GM18867 (cell line): ENCODE measurements around the gene RAB24.
"Not testable (repeated sequence)": the region's sequence is repeated elsewhere in the genome, so short reads cannot be mapped to it uniquely, and the experiment has no call there.

Experiments used
- ATAC-seq: cut with Tn5 transposase; IDR thresholded peaks from one replicate; pipeline ENCODE4 v1.9.1; 2021; ENCODE audit warnings: mild to moderate bottlenecking, moderate library complexity; ENCODE audit not compliant: unreplicated experiment

RAB24 gene

GRCh38 chr5:177296581-177296980 lies 6.9 kb downstream of the RAB24 start:
- no peak for ATAC-seq

DNA sequence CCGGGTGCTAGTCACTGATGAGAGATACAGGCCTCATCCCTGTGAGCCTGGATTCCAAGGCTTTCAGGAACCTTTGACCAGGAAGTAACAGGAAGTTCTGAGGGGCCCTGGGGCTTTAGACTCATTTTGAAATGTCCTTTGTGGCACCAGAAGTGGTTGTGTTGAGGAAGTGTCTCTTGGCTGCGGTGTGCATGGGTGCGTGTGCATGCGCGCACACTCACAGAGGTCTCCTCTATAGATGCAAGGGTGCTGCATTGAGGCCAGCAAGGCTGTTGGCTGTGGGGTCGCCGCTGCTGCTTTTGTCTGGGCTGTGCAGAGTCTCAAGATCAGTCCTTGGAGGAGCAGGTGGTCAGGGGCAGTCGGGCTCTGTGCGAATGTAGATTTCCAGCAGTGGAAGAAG lies 7.6 kb downstream of the RAB24 start:
- ATAC-seq, result no peak

DNA sequence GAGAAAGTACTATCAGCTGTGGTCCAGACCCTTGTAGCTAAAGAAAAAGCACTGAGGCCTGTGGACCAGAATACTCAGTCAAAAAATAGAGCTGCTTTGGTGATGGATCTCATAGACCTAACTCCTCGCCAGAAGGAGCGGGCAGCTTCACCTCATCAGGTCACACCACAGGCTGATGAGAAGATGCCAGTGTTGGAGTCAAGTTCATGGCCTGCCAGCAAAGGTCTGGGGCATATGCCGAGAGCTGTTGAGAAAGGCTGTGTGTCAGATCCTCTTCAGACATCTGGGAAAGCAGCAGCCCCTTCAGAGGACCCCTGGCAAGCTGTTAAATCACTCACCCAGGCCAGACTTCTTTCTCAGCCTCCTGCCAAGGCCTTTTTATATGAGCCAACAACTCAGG lies 8.9 kb downstream of the RAB24 start:
- ATAC-seq, result no peak

DNA sequence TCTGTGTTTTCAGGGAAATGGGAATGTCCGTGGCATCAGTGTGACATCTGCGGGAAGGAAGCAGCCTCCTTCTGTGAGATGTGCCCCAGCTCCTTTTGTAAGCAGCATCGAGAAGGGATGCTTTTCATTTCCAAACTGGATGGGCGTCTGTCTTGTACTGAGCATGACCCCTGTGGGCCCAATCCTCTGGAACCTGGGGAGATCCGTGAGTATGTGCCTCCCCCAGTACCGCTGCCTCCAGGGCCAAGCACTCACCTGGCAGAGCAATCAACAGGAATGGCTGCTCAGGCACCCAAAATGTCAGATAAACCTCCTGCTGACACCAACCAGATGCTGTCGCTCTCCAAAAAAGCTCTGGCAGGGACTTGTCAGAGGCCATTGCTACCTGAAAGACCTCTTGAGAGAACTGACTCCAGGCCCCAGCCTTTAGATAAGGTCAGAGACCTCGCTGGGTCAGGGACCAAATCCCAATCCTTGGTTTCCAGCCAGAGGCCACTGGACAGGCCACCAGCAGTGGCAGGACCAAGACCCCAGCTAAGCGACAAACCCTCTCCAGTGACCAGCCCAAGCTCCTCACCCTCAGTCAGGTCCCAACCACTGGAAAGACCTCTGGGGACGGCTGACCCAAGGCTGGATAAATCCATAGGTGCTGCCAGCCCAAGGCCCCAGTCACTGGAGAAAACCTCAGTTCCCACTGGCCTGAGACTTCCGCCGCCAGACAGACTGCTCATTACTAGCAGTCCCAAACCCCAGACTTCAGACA lies 9.5 kb downstream of the RAB24 start:
- no peak for ATAC-seq

- no peak for ATAC-seq
Measured at GRCh38 chr5:177291735-177292134, 11.8 kb downstream of the RAB24 start.

DNA sequence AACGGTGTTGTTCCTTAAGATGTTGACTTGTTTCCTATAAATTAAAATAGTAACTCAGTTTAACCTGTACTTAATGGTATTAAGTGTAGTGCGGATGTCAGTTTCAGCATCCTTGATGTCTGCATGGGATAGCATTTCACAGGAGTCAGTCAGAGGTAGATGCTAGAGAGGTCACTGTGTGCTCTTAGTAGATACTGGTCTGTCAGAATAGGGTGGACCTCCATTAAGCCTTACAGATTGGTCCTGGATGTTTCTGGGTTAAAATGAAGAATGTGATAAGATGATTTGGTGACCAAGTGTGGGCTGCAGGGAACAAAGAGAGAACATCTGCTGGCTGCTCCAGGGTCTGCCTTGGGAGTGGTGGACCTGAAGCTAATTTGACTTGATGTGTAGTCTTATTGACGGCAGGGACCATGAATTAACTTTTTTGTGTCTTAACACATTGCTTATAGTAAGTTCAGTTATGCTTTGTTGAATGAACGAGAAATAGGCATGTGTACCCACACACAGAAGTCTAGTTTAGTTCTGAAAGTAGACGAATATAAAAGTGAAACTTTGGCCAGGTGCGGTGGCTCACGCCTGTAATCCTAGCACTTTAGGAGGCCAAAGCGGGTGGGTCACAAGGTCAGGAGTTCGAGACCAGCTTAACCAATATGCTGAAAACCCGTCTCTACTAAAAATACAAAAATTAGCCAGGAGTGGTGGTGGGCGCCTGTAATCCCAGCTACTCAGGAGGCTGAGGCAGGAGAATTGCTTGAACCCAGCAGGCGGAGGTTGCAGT lies 12.5 kb downstream of the RAB24 start:
- ATAC-seq, result peak; percentile 68

GRCh38 chr5:177288191-177288590 lies 15.3 kb downstream of the RAB24 start:
- no peak for ATAC-seq

DNA sequence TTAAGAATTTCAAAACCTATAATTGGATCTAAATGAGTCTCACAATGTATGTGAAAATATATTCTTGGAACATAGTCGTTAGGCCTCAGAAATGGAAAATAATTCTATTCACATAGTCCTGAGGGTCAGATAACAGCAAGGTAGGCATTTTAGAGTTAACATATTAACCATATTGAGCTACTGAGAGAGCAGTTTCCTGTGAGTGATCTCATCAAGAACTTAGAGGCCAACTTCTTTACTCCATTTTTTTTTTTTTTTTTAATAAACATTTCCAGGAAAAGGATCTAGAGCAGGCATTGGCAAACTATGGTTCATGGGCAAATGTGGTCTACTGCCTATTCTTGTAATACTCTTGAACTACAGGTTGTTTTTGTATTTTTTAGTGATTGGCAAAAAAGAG lies 26.6 kb downstream of the RAB24 start:
- no peak for ATAC-seq

DNA sequence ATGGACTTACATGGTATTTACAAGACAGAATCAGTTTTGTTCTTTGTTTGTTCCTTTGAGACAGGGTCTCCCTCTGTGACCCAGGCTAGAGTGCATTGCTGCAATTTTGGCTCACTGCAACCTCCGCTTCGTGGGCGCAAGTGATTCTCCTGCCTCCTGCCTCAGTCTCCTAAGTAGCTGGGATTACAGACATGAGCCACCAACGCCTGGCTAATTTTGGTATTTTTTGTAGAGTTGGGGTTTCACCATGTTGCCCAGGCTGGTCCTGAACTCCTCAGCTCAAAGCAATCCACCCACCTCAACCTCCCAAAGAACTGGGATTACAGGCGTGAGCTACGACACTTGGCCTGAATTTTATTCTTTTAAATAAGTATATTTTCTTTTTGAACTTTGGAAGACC lies 27.6 kb downstream of the RAB24 start:
- no peak for ATAC-seq

DNA sequence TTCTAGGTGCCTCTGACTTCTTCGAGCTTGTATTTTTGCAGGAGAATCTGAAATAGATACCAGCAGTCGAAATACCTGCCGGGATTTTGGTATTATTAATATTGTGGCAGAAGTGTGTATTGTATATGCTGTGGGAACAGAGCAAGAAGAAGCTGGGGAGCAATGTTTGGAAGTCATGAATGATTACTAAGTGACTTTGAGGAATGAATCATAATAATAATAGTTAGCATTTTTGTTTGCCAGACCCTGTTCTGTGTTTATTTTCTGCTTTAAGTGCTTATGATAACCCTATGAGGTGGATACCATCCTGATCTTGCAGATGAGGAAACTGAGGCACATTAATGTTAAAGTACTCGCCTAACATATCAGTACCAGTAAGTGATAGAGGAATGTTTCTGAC lies 32.4 kb downstream of the RAB24 start:
- ATAC-seq, result no peak

- ATAC-seq, result no peak
Measured at GRCh38 chr5:177270653-177271052, 32.9 kb downstream of the RAB24 start.

DNA sequence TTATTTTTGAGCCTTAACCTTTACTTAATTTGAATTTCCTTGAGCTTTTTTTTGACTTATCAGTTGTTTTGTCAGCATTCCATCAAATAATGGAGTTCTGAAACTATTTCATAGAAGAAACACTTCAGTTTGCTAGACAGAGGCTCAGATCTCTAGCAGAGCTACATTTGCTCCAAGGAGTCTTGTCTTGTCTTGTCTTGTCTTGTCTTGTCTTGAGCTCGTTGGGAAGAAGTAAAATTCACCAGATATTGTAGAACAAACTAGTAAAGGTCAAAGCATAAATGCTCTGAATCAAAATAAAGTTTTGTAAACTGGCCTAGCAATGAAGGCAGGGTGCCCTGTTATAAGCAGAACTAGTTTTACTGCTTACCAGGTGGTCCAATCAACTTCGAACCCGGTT lies 33.5 kb downstream of the RAB24 start:
- no peak for ATAC-seq

DNA sequence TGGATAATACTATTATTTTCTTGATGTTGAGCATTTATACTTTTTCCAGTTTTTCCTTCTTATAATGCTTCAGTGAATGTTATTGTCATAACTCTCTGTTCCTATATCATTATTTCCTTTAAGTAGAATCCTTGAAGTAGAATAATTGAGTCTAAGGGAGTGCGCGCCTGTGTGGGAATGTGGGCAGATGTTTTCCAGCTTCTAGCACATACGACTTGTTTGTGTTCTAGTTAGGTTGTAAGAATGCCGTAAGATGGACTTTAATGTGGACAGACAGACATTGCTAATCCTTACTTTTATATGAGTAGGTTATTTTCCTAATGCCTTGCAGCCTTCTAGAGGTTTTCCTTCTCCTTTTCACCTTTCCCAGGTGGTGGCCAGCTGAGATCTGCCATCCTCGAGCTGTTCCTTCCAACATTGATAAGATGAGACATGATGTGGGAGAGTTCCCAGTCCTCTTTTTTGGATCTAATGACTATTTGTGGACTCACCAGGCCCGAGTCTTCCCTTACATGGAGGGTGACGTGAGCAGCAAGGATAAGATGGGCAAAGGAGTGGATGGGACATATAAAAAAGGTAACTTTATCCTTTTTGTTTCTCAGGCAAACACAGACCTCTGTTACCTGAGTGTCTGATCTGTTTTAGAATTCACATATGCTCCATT lies 34.2 kb downstream of the RAB24 start:
- ATAC-seq, result no peak

DNA sequence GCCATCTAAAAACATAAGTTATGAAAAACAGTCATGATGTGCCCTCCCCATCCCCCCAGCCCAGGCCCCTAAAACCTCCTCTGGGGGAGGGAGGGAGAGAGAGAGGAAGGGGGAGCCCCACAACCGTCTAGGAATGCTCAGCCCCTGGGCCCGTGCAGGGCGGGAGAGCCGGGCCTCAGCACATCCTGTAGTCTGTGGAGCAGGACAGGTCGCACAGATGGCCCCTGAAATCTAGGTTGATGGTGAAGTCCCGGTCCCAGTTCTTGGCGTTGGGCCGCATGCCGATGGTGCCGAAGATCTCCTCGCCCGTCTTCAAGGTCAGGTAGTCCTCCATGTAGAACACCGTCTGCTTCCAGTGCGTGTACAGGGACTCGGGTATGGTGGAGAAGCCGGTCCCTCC lies 38.1 kb downstream of the RAB24 start:
- ATAC-seq, result no peak

- ATAC-seq, result no peak
Measured at GRCh38 chr5:177264178-177264577, 39.3 kb downstream of the RAB24 start.

GRCh38 chr5:177261510-177261909 lies 42.0 kb downstream of the RAB24 start:
- no peak for ATAC-seq

GRCh38 chr5:177260961-177261360 lies 42.6 kb downstream of the RAB24 start:
- no peak for ATAC-seq

DNA sequence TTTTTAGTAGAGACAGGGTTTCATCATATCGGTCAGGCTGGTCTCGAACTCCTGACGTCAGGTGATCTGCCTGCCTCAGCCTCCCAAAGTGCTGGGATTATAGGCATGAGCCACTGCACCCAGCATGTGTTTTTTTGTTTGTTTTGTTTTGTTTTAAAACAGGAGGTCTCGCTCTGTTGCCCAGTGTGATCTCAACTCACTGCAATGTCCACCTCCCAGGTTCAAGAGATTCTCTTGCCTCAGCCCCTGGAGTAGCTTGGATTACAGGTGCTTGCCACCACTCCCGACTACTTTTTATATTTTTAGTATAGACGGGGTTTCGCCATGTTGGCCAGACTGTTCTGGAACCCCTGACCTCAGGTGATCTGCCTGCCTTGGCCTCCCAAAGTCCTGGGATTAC lies 44.8 kb downstream of the RAB24 start:
- not testable (repeated sequence) for ATAC-seq

GRCh38 chr5:177256296-177256695 lies 47.2 kb downstream of the RAB24 start:
- ATAC-seq, result no peak

DNA sequence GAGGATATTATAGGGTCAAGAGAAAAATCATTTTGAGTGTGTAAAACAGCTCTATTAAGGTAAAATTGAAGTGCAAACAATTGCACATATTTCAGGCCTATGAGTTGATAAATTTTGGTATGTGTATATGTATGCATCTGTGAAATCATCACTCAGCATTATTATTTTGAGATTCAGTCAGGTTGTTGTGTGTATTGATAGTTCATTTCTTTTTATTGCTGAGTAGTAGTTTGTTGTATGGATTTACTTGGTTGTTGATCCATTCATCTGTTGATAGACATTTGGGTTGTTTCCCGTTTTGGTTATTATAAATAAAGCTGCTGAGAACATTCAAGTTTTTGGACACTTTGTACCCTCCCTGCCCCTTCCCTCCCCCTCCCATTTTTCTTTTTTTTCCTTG lies 50.3 kb downstream of the RAB24 start:
- no peak for ATAC-seq
